AG09309 (cell line): ENCODE measurements around the gene ZNF316.

Experiments used
- DNase-seq: peaks from one replicate; pipeline ENCODE4 v3.0.0-alpha.2; 2010; ENCODE audit warnings: low read depth
- H3K4me3 ChIP-seq: 2 replicates; pipeline ENCODE4 v1.5.1; 2011; ENCODE audit warnings: mild to moderate bottlenecking, low read depth, low read length, moderate library complexity; ENCODE audit not compliant: control insufficient read depth
- TF ChIP-seq, protein P1 (sequence below): IDR thresholded peaks from 2 replicates; pipeline ENCODE4 v1.5.1; 2011; ENCODE audit warnings: mild to moderate bottlenecking, low read depth, low read length, inconsistent platforms; ENCODE audit not compliant: insufficient read depth, control insufficient read depth; ENCODE audit errors: missing control alignments

Gene ZNF316

GRCh38 chr7:6650521-6651011, 13.4 kb downstream of the ZNF316 start:
- DNase-seq: no peak
- H3K4me3 ChIP-seq: no peak overlapping the region
- TF ChIP-seq, protein P1, sequence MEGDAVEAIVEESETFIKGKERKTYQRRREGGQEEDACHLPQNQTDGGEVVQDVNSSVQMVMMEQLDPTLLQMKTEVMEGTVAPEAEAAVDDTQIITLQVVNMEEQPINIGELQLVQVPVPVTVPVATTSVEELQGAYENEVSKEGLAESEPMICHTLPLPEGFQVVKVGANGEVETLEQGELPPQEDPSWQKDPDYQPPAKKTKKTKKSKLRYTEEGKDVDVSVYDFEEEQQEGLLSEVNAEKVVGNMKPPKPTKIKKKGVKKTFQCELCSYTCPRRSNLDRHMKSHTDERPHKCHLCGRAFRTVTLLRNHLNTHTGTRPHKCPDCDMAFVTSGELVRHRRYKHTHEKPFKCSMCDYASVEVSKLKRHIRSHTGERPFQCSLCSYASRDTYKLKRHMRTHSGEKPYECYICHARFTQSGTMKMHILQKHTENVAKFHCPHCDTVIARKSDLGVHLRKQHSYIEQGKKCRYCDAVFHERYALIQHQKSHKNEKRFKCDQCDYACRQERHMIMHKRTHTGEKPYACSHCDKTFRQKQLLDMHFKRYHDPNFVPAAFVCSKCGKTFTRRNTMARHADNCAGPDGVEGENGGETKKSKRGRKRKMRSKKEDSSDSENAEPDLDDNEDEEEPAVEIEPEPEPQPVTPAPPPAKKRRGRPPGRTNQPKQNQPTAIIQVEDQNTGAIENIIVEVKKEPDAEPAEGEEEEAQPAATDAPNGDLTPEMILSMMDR: no peak

DNA sequence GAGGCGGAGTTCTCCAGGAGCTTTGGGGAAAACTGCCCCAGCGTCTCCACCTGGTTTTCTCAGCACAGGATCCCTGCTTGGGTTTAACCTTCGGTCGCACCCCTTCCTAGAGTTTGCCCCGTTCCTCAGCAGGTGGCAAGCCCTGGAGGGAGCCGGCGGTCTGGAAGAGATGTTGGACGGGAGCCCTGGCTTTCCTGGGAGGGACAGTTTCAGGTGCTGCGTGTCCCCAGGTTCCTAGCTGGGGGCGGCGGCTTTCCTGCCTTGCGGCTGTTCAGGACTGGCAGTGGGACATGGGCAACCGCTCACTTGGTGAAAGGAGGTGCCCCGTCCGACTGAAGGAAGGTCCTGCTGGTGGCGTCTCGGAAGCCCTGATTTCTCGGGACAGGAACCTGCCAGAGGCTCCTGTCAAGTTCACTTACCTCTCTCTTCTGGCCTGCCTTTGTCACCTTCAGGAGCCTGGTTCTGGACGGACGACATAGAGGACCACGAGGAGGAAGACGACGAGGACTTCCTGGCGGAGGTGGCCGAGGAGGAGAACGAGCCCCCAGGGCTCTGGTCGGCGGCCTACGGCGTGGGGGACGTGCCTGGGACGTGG, 14.8 kb downstream of the ZNF316 start:
- DNase-seq: no peak

DNA sequence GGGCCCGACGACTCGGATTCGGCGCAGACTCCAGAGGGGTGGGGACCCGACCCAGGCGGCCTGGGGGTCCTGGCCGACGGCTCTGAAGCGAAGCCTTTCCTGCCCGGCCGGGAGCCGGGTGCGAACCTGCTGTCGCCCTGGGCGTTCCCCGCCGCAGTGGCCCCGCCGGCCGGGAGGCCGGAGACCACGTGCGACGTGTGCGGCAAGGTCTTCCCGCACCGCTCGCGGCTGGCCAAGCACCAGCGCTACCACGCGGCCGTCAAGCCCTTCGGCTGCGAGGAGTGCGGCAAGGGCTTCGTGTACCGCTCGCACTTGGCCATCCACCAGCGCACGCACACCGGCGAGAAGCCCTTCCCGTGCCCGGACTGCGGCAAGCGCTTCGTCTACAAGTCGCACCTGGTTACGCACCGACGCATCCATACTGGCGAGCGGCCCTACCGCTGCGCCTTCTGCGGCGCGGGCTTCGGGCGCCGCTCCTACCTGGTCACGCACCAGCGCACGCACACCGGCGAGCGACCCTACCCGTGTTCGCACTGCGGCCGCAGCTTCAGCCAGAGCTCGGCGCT, 15.4 kb downstream of the ZNF316 start:
- H3K4me3 ChIP-seq: no peak overlapping the region
- no peak for DNase-seq
- TF ChIP-seq, protein P1: no peak

More for the DNA sequence above, 14.8 kb downstream of the ZNF316 start:
- TF ChIP-seq, protein P1: no peak
- no peak overlapping the region for H3K4me3 ChIP-seq

- H3K4me3 ChIP-seq: no peak overlapping the region
- no peak for DNase-seq
Measured at GRCh38 chr7:6653071-6654003, 16.2 kb downstream of the ZNF316 start.

GRCh38 chr7:6654113-6654841, 17.2 kb downstream of the ZNF316 start:
- no peak overlapping the region for H3K4me3 ChIP-seq
- no peak for DNase-seq
- TF ChIP-seq, protein P1: no peak

More at GRCh38 chr7:6653071-6654003, 16.2 kb downstream of the ZNF316 start:
- TF ChIP-seq, protein P1: no peak
